Body of pancreas (tissue), 4 donors: Measurements from ENCODE around the gene NF1.

Experiments
- POLR2A ChIP-seq, 3 donors: fragments of 450-650 bp; IDR thresholded peaks; one replicate each; pipeline ENCODE4 v1.6.1; 2016; ENCODE audit warnings: antibody characterized with exemption in 3 of 3, mild to moderate bottlenecking in 2 of 3
- TF ChIP-seq, protein P1 (sequence below), 7 experiments: fragments of 450-650 bp in 4 of 7; fragments of 200-600 bp in 3 of 7; sonication (generic) in 3 of 7; IDR thresholded peaks; one replicate each; pipeline ENCODE4 v1.5.1; 2016 to 2019; ENCODE audit warnings: antibody characterized with exemption in 7 of 7

DNA sequence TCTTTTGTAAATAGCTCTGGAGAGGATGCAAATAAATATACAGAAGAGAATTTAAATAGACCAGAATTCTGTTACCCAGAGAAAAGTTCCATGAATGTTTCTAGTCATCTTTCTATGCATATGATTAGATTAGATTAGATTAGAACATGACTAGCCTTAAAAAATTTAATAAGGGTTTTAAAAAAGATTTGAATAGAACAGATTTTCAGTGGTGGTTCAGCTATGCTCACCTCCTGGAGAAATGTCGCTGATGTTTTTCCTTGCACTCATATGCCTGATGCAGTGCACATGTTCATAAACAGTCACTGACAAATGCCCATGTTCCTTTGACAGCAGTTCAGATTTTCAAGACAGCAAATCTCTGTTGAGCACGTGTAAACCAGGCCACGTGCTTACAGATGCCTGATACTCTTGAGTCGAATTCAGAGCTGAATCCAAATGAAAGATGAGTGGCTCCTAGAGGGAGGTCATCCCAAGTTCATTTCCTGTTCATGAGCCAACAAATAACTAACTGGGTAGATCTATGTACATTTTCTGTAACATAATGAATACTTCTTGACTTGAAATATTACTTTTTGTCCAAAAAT is 276.8 kb downstream of the NF1 start:
- TF ChIP-seq, protein P1, sequence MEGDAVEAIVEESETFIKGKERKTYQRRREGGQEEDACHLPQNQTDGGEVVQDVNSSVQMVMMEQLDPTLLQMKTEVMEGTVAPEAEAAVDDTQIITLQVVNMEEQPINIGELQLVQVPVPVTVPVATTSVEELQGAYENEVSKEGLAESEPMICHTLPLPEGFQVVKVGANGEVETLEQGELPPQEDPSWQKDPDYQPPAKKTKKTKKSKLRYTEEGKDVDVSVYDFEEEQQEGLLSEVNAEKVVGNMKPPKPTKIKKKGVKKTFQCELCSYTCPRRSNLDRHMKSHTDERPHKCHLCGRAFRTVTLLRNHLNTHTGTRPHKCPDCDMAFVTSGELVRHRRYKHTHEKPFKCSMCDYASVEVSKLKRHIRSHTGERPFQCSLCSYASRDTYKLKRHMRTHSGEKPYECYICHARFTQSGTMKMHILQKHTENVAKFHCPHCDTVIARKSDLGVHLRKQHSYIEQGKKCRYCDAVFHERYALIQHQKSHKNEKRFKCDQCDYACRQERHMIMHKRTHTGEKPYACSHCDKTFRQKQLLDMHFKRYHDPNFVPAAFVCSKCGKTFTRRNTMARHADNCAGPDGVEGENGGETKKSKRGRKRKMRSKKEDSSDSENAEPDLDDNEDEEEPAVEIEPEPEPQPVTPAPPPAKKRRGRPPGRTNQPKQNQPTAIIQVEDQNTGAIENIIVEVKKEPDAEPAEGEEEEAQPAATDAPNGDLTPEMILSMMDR (IDR thresholded peaks at IDR 0.05), result no peak
- TF ChIP-seq POLR2A (IDR thresholded peaks at IDR 0.05), result no peak
